ENCODE data around the gene CPA5.

CPA5 gene

DNA sequence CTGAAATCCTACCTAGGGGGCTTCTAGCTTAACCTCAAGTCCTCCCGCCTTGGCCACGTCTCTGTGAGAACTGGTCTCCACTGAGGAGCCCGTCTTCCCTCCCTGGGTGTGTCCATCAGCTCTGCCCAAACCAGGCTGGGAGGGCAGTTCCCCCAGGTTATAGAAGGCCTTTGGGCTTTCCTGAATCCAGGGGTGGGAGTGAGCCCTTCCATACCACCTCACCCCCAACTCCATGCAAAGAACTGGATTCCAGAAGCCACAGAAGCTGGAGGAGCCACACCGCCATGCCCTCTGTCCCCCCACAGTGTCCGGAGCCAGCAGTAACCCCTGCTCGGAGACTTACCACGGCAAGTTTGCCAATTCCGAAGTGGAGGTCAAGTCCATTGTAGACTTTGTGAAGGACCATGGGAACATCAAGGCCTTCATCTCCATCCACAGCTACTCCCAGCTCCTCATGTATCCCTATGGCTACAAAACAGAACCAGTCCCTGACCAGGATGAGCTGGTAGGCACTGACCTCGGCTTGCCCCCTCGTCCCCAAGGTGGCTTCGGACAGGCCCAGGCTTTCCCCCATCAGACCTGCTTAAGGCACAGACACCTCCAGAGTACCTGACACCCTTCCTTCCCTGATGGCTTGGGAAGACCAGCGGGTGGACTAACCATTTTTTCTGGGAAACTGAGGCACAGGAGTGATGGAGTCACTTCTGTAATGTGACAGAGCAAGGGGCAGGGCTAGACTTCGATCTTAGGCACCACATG, 40.4 kb downstream of the CPA5 start:
- Mint-ChIP-seq H3K9me3 (peaks cover 3 to 4% of the 10 kb centered on the region in 2 donors), H3K27me3 (peaks cover 3 to 5% of the 10 kb centered on the region in 2 donors), H3K4me1 (no peaks in the 10 kb centered on the region), H3K4me3 (no peak overlapping the region), H3K36me3 (no peaks in the 10 kb centered on the region), H3K27ac (no peak overlapping the region)
- no peak for ATAC-seq (replicated peaks)
- DNase-seq: no peak

DNA sequence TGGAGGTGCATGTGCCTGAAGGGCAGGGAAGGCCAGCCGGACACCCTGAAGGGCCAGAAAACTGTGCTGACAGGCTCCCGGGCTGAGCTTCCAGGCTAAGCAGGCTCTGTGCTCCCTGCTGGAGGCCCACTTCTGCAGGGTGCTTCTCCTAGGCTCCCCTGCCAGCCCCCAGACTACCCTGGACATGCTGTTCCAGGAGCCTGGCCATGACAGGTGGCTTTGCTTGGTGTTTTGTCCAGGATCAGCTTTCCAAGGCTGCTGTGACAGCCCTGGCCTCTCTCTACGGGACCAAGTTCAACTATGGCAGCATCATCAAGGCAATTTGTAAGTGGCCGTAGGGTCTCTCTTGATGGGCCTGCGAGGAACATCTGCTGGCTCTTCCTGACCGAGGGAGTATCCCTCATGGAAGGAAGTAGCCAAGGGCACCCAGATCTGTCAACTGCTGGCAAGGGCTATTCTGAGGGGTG, 41.0 kb downstream of the CPA5 start:
- Mint-ChIP-seq H3K9me3 (peaks cover 3 to 4% of the 10 kb centered on the region in 2 donors), H3K4me3 (no peak overlapping the region), H3K36me3 (no peaks in the 10 kb centered on the region), H3K27me3 (peaks cover 3 to 5% of the 10 kb centered on the region in 2 donors), H3K27ac (no peak overlapping the region), H3K4me1 (no peaks in the 10 kb centered on the region)
- DNase-seq (no peak), ATAC-seq (replicated peaks) (no peak)

DNA sequence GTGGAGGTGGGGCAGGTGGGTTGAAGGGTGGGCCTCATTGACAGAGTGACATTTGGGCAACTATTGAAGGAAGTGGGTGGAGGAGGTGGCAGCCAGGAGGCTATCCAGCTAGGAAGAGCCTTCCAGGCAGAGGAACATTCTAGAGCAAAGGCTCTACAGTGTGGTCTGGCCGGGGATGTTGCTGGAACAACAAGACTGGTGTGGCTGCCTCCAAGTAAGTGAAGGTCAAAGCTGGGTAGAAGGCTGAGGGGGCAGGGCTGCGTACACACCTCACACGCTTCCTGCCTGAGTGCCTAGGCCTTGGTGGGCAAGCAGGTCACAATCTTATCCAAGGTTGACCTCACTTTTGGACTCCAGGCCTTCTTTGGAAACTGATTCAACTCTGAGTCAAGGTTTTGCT, 42.3 kb downstream of the CPA5 start:
- Mint-ChIP-seq H3K4me1 (no peaks in the 10 kb centered on the region), H3K27ac (no peak overlapping the region), H3K4me3 (no peak overlapping the region), H3K36me3 (no peaks in the 10 kb centered on the region), H3K9me3 (peaks cover 3 to 4% of the 10 kb centered on the region in 2 donors), H3K27me3 (peaks cover 3 to 5% of the 10 kb centered on the region in 2 donors)
- no peak for DNase-seq
- ATAC-seq (replicated peaks): no peak

DNA sequence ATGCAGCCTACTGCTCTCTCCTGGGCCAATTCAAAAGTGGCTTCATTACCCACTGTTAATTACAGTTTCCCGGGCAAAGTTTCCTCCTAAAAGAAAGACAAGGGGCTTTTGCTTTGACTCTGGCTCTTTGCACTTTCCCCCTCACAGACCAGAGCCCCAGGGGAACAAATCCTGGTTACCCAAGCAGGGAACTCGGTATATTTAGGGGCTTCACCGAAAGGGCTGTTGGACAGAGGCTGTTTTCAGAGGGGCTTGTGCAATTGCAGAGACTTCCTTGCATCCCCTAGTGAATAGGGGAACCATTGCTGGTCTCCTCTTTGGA, 42.7 kb downstream of the CPA5 start:
- no peak for DNase-seq
- no peaks in the 10 kb centered on the region for H3K36me3 Mint-ChIP-seq
- H3K27me3 Mint-ChIP-seq: peaks cover 3 to 5% of the 10 kb centered on the region in 2 donors
- no peak overlapping the region for H3K27ac Mint-ChIP-seq
- H3K4me1 Mint-ChIP-seq: no peaks in the 10 kb centered on the region
- H3K4me3 Mint-ChIP-seq: no peak overlapping the region
- ATAC-seq (replicated peaks): no peak
- H3K9me3 Mint-ChIP-seq: peaks cover 3 to 4% of the 10 kb centered on the region in 2 donors

DNA sequence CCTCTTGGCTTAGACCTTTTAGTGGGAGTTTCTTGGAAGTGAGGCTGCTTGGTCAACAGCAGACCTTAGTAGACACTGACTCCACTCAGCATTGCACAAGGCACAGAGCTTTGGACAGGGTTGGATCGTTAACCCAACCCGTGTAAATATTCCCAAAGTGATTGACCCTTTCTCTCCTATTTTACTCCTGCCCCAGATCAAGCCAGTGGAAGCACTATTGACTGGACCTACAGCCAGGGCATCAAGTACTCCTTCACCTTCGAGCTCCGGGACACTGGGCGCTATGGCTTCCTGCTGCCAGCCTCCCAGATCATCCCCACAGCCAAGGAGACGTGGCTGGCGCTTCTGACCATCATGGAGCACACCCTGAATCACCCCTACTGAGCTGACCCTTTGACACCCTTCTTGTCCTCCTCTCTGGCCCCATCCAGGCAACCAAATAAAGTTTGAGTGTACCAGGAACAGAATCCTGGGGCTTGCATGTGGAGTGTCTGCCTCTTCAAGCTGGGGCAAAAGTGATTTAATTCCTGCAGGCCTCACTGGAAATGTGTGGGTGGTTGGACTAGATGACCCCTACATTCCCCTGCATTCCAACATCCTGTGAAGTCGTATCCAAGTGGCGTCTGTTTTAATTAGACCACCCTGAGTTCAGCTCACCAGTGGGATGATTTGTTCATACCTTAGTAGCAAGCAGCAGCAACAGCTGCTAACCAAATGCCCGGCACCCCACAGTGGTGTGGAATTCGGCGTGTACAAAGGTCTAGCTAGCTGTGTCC, 43.2 kb downstream of the CPA5 start:
- Mint-ChIP-seq H3K4me1 (no peaks in the 10 kb centered on the region), H3K27me3 (peaks cover 3 to 5% of the 10 kb centered on the region in 2 donors)

DNA sequence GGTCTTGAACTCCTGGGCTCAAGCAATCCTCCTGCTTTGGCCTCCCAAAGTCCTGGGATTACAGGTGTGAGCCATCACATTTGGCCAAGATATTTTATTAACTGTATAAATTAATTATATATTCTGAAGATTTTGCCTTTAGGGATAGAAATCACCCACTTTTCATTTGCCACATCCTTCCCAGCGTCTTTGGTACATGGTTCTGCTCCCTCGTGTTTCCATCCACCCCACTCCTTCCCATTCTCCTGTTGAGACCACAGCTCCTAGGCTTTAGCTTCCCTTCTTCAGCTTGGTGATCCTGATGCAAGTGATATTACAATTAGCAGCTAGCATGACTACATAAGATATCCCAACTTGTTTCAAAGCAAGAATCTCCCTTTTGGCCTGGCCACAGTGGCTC, 44.1 kb downstream of the CPA5 start:
- no peaks in the 10 kb centered on the region for H3K36me3 Mint-ChIP-seq
- peaks cover under 1 to 4% of the 10 kb centered on the region in 2 donors for H3K4me1 Mint-ChIP-seq
- H3K27me3 Mint-ChIP-seq: peaks cover 3 to 5% of the 10 kb centered on the region in 2 donors

More for the DNA sequence above, 43.2 kb downstream of the CPA5 start:
- H3K4me3 Mint-ChIP-seq: no peak overlapping the region
- H3K36me3 Mint-ChIP-seq: no peaks in the 10 kb centered on the region
- no peak for ATAC-seq (replicated peaks)
- H3K27ac Mint-ChIP-seq: no peak overlapping the region
- no peak for DNase-seq
- H3K9me3 Mint-ChIP-seq: peaks cover 3 to 4% of the 10 kb centered on the region in 2 donors

DNA sequence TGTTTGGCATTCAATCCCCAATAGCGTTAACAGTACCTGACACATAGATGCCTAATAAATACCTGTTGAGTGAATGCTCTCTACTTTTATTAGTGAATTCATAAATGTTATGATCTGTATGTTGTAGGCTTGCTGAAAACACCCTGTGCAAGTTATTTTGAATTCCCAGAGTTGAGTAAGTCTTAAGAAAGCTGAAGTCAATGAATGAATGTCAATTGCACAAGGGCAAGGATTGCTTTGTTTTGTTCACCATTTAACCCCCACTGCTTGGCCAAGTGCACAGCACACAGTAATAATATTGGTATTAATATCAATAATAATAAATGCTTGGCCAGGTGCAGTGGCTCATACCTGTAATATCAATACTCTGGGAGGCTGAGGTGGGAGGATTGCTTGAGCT, 45.9 kb downstream of the CPA5 start:
- H3K9me3 Mint-ChIP-seq: peaks cover 3 to 4% of the 10 kb centered on the region in 2 donors
- no peak overlapping the region for H3K27ac Mint-ChIP-seq
- no peak for ATAC-seq (replicated peaks)
- H3K4me3 Mint-ChIP-seq: no peak overlapping the region
- H3K36me3 Mint-ChIP-seq: no peaks in the 10 kb centered on the region
- peaks cover 0 to 5% of the 10 kb centered on the region in 2 donors for H3K27me3 Mint-ChIP-seq
- no peak for DNase-seq
- peaks cover 6 to 14% of the 10 kb centered on the region in 2 donors for H3K4me1 Mint-ChIP-seq

More for the DNA sequence above, 44.1 kb downstream of the CPA5 start:
- Mint-ChIP-seq H3K9me3 (peaks cover 3 to 4% of the 10 kb centered on the region in 2 donors), H3K4me3 (no peak overlapping the region), H3K27ac (no peak overlapping the region)
- DNase-seq: no peak
- no peak for ATAC-seq (replicated peaks)

DNA sequence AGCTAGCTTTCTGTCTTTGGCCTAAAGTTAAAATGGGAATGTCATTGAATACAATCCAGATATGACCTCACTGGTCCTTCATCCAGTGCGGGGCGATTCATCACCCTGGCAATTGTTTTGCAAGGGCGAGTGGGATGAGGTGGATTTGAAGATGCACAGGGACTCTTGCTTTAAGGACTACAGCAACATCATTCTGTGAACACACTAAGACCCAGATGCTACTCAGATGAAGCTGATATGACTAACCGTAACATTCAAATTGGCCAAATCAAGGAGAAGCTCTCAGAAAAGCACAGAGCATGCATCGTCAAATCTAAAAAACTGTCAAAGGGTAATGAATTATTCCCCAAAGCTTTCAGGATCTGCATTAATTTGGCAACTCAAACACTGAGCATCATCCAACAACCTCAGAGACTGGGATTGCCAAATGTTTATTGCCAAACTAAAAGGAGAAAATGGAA, 48.5 kb downstream of the CPA5 start:
- Mint-ChIP-seq H3K4me3 (no peak overlapping the region), H3K4me1 (peaks cover 6 to 14% of the 10 kb centered on the region in 2 donors), H3K36me3 (peaks cover 0 to 2% of the 10 kb centered on the region in 2 donors), H3K27ac (no peak overlapping the region), H3K9me3 (peaks cover 2 to 4% of the 10 kb centered on the region in 2 donors), H3K27me3 (no peaks in the 10 kb centered on the region)
- no peak for DNase-seq
- ATAC-seq (replicated peaks): no peak

DNA sequence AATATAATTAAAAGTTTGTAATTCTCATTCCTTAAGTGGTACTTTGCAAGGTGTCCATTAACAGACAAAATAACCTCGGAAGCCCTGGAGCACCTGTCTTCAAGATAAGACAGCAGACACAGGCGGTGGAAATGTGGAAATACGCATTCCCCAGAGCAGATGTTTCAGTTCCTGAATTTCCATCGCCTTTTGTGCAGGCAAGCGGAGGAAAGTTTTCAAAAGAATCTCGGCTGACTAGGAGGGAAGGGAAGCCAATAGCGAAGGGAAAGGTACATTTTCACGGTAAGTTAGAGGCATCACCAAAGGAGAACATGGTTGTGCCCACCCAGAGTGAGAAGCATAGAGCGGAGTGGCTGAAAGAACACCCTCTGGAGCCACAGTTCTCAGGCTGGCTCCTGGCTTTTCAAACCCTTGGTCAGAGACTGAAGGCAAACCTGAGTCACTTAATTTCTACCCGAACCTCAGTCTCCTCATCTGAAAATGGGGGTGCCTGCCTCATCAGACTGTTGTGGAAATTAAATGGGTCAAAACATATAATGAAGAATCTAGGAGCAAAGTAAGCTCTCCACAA, 49.3 kb downstream of the CPA5 start:
- Mint-ChIP-seq H3K36me3 (peaks cover 4 to 10% of the 10 kb centered on the region in 2 donors), H3K4me3 (no peak overlapping the region)
- no peak for ATAC-seq (replicated peaks)

DNA sequence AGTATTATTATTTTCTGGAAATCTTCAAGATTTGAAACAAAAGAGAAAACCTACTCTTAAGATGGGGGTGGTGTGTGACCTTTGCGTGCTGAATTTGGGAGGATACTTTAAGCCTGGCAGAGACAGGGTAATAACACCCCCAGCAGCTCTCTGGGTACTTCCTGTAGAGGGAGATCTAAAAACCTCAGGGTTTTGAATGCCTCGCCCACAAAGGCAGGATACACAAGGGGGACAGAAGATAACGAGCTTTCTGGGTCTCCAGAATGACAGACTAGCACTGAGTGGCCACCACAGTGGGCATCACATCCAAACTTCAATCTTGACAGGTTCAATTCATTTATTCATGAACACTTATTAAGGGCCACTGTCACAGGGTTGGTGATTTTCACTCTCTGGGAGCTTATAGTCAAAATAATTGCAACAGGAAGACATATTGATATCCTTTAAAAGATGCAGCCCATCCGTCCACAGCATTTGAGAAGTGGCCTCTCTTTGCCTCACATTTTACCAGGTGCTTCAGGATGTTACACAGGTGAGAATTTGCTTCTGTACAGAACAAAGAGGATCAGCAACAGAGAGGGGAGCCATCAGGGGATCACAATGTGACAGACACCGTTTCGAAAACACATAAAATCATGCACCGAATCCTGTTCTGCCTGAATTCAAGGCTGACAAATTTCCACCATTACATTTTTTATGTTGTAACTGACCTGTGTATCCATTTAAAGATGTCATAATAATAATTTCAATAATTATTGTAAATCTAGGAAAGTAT, 50.0 kb downstream of the CPA5 start:
- Mint-ChIP-seq H3K36me3 (peaks cover 4 to 14% of the 10 kb centered on the region in 2 donors), H3K4me3 (no peak overlapping the region), H3K9me3 (no peaks in the 10 kb centered on the region), H3K27me3 (no peaks in the 10 kb centered on the region), H3K27ac (no peak overlapping the region), H3K4me1 (peaks cover 6 to 14% of the 10 kb centered on the region in 2 donors)
- ATAC-seq (replicated peaks) (peak; percentile 38 to 59), DNase-seq (no peak)

More for the DNA sequence above, 49.3 kb downstream of the CPA5 start:
- H3K4me1 Mint-ChIP-seq: peaks cover 6 to 14% of the 10 kb centered on the region in 2 donors
- DNase-seq: no peak
- no peaks in the 10 kb centered on the region for H3K9me3 Mint-ChIP-seq
- H3K27me3 Mint-ChIP-seq: no peaks in the 10 kb centered on the region
- no peak overlapping the region for H3K27ac Mint-ChIP-seq

DNA sequence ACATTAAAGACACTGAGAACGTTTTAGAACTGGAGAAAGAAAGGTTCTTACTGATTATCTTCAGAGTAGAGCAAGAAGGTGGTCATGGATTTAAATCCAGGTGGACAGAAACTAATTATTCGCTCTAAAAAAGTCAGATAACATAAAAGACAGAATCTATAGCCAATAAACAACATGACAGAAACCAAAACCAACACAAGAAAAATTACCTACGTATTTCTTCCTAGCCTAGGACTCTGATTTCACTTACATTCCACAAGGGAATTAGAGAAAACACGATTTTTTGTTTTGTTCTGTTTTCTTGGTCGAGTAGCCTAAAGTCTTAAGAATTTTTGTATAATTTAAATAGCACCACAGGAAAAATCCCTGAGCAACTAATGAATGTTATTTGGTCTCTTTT, 50.8 kb downstream of the CPA5 start:
- Mint-ChIP-seq H3K27ac (no peak overlapping the region), H3K36me3 (peaks cover 6 to 15% of the 10 kb centered on the region in 2 donors), H3K27me3 (no peaks in the 10 kb centered on the region), H3K9me3 (no peaks in the 10 kb centered on the region), H3K4me1 (peaks cover 6 to 14% of the 10 kb centered on the region in 2 donors), H3K4me3 (no peak overlapping the region)
- ATAC-seq (replicated peaks): no peak
- no peak for DNase-seq

DNA sequence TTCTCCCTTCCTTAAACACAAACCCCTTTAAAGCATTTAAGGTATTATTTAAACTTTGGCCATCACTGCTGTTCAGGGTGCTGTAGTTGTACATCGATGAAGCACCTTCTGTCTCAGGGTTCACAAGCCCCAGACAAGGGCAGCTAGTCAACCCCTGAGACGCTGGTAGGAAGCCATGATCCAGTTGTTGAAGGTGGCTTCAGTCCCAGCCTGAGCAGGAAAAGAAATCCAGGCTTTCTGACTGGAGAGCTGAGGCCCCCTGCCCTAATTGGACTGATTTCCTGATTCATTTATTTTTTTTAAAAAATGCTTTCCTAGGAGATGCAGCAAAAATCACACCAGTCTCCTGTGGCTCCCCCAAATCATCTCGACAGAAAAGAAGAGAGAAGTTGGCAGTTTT, 51.5 kb downstream of the CPA5 start:
- ATAC-seq (replicated peaks): no peak
- Mint-ChIP-seq H3K36me3 (peaks cover 6 to 18% of the 10 kb centered on the region in 2 donors), H3K27me3 (no peaks in the 10 kb centered on the region), H3K4me3 (no peak overlapping the region), H3K4me1 (peaks cover 6 to 14% of the 10 kb centered on the region in 2 donors), H3K27ac (no peak overlapping the region), H3K9me3 (no peaks in the 10 kb centered on the region)
- no peak for DNase-seq

DNA sequence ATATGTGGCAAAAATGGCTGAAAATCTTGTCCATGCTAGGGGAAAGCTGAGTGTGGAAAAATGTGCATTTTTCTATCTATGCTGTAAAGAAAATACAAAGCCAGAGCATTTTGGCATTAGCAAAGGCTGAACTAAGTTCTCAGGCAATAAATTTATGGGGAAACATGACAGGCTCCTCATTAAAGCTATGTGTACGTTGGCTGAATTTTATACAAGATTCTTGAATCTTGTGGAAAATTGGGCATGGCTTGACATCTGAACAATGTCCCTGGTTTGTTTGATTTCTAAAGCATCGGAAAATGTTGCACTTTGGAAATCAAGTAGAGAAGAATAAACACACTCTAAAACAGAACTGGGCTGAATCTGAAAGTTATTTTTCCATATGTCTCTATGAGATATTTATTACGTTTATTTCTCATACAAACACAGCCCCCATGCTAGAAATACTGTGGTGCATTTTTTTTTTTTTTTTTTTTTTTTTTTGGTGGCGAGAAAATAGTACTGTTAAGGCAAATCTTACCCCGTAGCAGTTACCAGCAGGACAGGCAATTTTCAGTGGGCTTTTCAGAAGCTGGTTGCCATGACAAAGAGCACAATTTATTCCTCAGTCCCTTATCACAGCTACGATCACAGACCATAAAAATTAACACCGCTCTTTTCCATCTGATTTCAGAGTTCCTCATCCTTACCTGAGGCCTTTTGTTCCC, 52.6 kb downstream of the CPA5 start:
- Mint-ChIP-seq H3K27ac (no peak overlapping the region), H3K4me3 (no peak overlapping the region)

More for the DNA sequence above, 52.6 kb downstream of the CPA5 start:
- Mint-ChIP-seq H3K27me3 (no peaks in the 10 kb centered on the region), H3K36me3 (peaks cover 8 to 21% of the 10 kb centered on the region in 2 donors), H3K9me3 (no peaks in the 10 kb centered on the region), H3K4me1 (peaks cover 6 to 14% of the 10 kb centered on the region in 2 donors)
- ATAC-seq (replicated peaks) (no peak), DNase-seq (no peak)

Data from stimulated activated naive B cell treated with anti-CD40 and anti-IgM and Interleukin-4, amounts not matched to agents 10 μg/mL and 1 μg/mL and 100 μg/mL, for 72 hours (primary cell).